ENCODE data around the gene SCN2A.
"Not testable (repeated sequence)": the region's sequence is repeated elsewhere in the genome, so short reads cannot be mapped to it uniquely, and the experiment has no call there.

Gene SCN2A

DNA sequence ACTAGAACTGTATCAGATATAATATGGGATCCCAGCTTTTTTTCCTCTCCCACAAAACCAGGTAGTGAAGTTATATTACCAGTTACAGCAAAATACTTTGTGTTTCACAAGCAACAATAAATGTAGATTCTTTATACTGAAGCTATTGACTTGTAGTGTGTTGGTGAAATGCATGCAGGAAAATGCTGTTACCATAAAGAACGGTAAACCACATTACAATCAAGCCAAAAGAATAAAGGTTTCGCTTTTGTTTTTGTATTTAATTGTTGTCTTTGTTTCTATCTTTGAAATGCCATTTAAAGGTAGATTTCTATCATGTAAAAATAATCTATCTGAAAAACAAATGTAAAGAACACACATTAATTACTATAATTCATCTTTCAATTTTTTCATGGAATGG, 152.6 kb downstream of the SCN2A start:
- H3K27me3 Mint-ChIP-seq: peaks cover 4% of the 10 kb centered on the region
- H3K4me1 Mint-ChIP-seq: peaks cover 6% of the 10 kb centered on the region
- H3K9me3 Mint-ChIP-seq: no peaks in the 10 kb centered on the region
- CTCF ChIA-PET: interaction anchor here (1.3 kb wide), 1 partner anchor 482 kb away, joined by 3 read pairs; no protein-coding TSS in a partner anchor
- H3K27ac Mint-ChIP-seq: no peak overlapping the region
- no peak overlapping the region for H3K4me3 Mint-ChIP-seq
- no peak for DNase-seq
- H3K36me3 Mint-ChIP-seq: no peaks in the 10 kb centered on the region

DNA sequence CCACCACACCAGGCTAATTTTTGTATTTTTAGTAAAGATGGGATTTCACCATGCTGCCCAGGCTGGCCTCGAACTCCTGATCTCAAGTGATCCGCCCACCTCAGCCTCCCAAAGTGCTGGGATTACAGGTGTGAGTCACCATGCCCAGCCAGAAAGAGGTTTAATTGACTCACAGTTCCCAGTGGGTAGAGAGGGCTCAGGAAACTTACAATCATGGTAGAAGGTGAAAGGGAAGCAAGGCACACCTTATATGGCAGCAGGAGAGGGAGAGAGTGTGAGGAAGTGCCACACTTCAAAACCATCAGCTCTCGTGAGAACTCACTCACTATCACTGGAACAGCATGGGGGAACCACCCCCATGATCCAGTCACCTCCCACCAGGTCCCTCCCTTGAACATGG, 159.4 kb downstream of the SCN2A start:
- H3K36me3 Mint-ChIP-seq, H3K4me1 Mint-ChIP-seq, H3K27ac Mint-ChIP-seq, CTCF ChIA-PET, H3K4me3 Mint-ChIP-seq, H3K9me3 Mint-ChIP-seq, DNase-seq: not testable (repeated sequence)
- peaks cover 11% of the 10 kb centered on the region for H3K27me3 Mint-ChIP-seq

DNA sequence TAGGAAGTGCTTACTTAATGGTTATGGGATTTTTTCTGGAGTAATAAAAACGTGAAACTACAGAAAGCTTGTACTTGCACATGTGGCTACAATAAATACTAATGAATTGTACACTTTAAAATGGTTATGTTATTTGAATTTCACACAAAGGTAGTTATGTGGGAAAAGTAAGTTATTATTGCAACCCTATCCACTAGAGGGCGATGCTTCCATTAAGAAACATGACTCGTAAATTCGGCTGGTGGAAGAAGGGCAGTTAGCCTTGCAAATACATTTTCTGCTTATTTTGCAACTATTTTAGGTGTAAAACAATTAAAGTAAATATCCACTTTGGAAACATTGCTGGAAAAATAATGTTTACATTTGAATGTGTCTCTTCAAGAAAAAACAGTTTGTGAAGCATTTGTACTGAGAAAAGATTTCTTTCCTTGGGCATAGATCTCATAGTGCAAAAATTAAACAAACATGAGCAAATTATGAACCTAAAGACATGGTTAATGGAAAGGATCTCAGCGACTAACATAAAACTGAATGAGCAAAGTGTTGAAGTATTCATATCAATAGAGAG, 162.2 kb downstream of the SCN2A start:
- no peak for DNase-seq
- Mint-ChIP-seq H3K36me3 (no peaks in the 10 kb centered on the region), H3K9me3 (no peaks in the 10 kb centered on the region), H3K27me3 (peaks cover 7% of the 10 kb centered on the region), H3K4me1 (no peaks in the 10 kb centered on the region), H3K27ac (no peak overlapping the region), H3K4me3 (no peak overlapping the region)
- CTCF ChIA-PET: interaction anchor here (0.9 to 4.3 kb wide), 5 partner anchors 9 to 473 kb away, joined by 3 to 39 read pairs (median 3); no protein-coding TSS in a partner anchor

GRCh38 chr2:165402162-165402561, 162.9 kb downstream of the SCN2A start:
- Mint-ChIP-seq H3K27ac (no peak overlapping the region), H3K4me1 (no peaks in the 10 kb centered on the region), H3K36me3 (no peaks in the 10 kb centered on the region), H3K27me3 (peaks cover 7% of the 10 kb centered on the region), H3K4me3 (no peak overlapping the region), H3K9me3 (no peaks in the 10 kb centered on the region)
- CTCF ChIA-PET: interaction anchor here (4.3 kb wide), 1 partner anchor 472 kb away, joined by 39 read pairs; no protein-coding TSS in a partner anchor
- no peak for DNase-seq

DNA sequence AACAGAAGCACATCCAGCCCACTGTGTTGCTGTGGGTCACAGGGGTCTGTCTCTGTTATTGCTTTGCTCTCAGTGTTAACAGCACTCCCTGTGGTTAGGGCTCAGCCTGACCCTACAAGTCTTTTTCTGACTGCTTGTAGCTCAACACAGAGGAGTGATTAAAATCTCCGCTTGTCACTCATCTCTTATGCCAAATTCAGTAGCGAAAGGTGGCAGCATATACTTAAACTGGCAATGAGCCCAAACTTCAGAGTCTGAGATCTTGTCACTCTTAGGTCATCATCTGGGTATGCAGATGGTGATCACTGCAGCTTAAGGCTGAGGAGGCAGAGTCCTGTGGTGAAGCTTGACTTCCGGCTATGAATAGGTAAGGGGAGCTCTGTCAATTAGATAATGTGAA, 167.0 kb downstream of the SCN2A start:
- H3K9me3 Mint-ChIP-seq: no peaks in the 10 kb centered on the region
- H3K4me3 Mint-ChIP-seq: no peak overlapping the region
- H3K4me1 Mint-ChIP-seq: no peaks in the 10 kb centered on the region
- no peak overlapping the region for H3K27ac Mint-ChIP-seq
- H3K27me3 Mint-ChIP-seq: peaks cover 14% of the 10 kb centered on the region
- no peak for DNase-seq
- CTCF ChIA-PET: interaction anchor here (1.3 kb wide), 1 partner anchor 468 kb away, joined by 4 read pairs; no protein-coding TSS in a partner anchor
- H3K36me3 Mint-ChIP-seq: no peaks in the 10 kb centered on the region

- H3K27ac Mint-ChIP-seq: no peak overlapping the region
- H3K36me3 Mint-ChIP-seq: no peaks in the 10 kb centered on the region
- H3K4me3 Mint-ChIP-seq: no peak overlapping the region
- DNase-seq: no peak
- H3K9me3 Mint-ChIP-seq: no peaks in the 10 kb centered on the region
- CTCF ChIA-PET: no interaction called here
- no peaks in the 10 kb centered on the region for H3K4me1 Mint-ChIP-seq
- peaks cover 14% of the 10 kb centered on the region for H3K27me3 Mint-ChIP-seq
Observed at GRCh38 chr2:165407466-165407865, 168.3 kb downstream of the SCN2A start.

DNA sequence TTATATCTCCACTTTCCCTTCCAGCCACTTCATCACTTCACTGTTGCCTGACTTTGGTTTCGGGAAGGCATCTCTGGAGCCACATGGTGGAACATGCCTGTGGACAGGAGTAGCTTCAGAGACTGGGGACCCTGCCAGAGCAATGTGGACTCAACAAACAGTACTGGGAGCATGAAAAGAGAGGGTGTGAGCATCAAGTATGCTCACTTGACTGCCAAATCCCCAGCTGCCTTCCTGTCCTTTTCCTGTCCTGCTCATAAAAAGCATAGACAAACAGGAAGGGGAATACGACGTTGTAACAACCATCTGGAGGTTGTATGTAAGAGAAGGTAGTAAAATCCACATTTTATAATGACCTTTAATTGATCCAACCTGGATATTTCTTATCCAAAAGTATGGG, 169.0 kb downstream of the SCN2A start:
- no peak for DNase-seq
- no peaks in the 10 kb centered on the region for H3K36me3 Mint-ChIP-seq
- H3K27ac Mint-ChIP-seq: no peak overlapping the region
- no peaks in the 10 kb centered on the region for H3K4me1 Mint-ChIP-seq
- CTCF ChIA-PET: no interaction called here
- H3K27me3 Mint-ChIP-seq: peaks cover 11% of the 10 kb centered on the region
- H3K9me3 Mint-ChIP-seq: no peaks in the 10 kb centered on the region
- no peak overlapping the region for H3K4me3 Mint-ChIP-seq

DNA sequence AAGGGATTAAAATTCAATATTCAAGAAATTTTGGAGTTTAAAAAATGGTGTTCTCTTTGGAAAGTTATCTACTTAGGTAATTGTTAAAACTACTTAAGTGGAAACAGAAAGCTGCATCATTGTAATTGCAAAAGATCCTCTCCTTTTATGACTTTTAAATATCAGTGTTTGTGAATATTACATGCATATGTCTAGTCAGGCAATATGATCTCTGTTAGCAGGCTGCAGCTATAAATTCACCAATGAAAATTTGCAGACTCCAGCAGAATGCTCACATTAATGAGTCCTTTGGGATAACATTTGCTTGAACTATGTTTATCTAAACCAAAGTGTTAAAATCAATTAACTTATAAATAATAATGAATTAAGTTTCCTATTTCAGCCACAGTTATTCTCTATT, 171.1 kb downstream of the SCN2A start:
- no peaks in the 10 kb centered on the region for H3K9me3 Mint-ChIP-seq

DNA sequence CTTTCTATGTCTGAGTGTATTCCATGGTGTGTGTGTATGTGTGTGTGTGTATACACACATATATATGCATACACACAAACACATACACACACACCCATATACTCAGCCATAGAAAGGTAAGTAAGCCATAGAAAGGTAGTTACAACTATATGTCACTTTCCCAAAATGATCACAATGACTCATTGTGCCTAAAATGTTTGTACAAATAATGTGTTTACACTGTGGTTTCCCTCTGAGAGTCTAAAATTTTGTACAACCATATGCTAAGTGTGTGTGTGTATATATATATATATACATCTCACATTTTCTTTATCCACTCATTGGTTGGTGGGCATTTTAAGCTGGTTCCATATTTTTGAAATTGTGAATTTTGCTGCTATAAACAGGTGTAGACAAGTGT, 175.0 kb downstream of the SCN2A start:
- CTCF ChIA-PET: no interaction called here
- no peak for DNase-seq
- Mint-ChIP-seq H3K4me1 (no peaks in the 10 kb centered on the region), H3K36me3 (no peaks in the 10 kb centered on the region), H3K9me3 (no peaks in the 10 kb centered on the region), H3K27ac (no peak overlapping the region), H3K4me3 (no peak overlapping the region), H3K27me3 (peaks cover 8% of the 10 kb centered on the region)

More for the DNA sequence above, 171.1 kb downstream of the SCN2A start:
- Mint-ChIP-seq H3K36me3 (no peaks in the 10 kb centered on the region), H3K4me3 (no peak overlapping the region), H3K4me1 (no peaks in the 10 kb centered on the region), H3K27me3 (peaks cover 11% of the 10 kb centered on the region), H3K27ac (no peak overlapping the region)
- CTCF ChIA-PET: interaction anchor here (1.2 kb wide), 1 partner anchor 13 kb away, joined by 3 read pairs; no protein-coding TSS in a partner anchor
- no peak for DNase-seq

- Mint-ChIP-seq H3K27me3 (no peaks in the 10 kb centered on the region), H3K4me3 (no peak overlapping the region), H3K27ac (no peak overlapping the region), H3K9me3 (no peaks in the 10 kb centered on the region), H3K4me1 (no peaks in the 10 kb centered on the region), H3K36me3 (no peaks in the 10 kb centered on the region)
- no peak for DNase-seq
- CTCF ChIA-PET: interaction anchor here (1.1 kb wide), 1 partner anchor 457 kb away, joined by 3 read pairs; no protein-coding TSS in a partner anchor
Observed at GRCh38 chr2:165417009-165417408, 177.8 kb downstream of the SCN2A start.

- DNase-seq: no peak
- peaks cover 5% of the 10 kb centered on the region for H3K9me3 Mint-ChIP-seq
- no peaks in the 10 kb centered on the region for H3K4me1 Mint-ChIP-seq
- H3K27me3 Mint-ChIP-seq: no peaks in the 10 kb centered on the region
- H3K27ac Mint-ChIP-seq: no peak overlapping the region
- H3K4me3 Mint-ChIP-seq: no peak overlapping the region
- H3K36me3 Mint-ChIP-seq: no peaks in the 10 kb centered on the region
- CTCF ChIA-PET: no interaction called here
Observed at GRCh38 chr2:165420231-165420630, 181.0 kb downstream of the SCN2A start.

DNA sequence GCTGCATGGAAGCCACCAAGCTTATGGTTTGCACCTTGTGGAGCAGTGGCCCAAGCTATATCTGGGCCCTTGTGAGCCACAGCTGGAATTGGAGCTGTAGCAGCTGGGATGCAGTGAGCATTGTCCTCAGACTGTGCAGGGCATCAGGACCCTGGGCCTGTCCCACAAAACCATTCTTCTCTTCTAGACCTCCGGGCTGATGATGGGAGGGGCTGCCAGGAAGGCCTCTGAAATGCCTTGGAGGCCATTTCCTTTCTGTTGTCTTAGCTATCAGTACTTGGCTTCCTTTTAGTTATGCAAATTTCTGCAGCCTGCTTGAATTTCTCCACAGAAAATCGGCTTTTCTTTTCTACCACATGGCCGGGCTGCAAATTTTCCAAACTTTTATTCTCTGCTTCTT, 183.9 kb downstream of the SCN2A start:
- Mint-ChIP-seq H3K4me1 (no peaks in the 10 kb centered on the region), H3K4me3 (no peak overlapping the region), H3K36me3 (no peaks in the 10 kb centered on the region), H3K27me3 (no peaks in the 10 kb centered on the region), H3K27ac (no peak overlapping the region), H3K9me3 (peaks cover 5% of the 10 kb centered on the region)
- CTCF ChIA-PET: interaction anchor here (0.5 kb wide), 1 partner anchor 13 kb away, joined by 3 read pairs; no protein-coding TSS in a partner anchor
- no peak for DNase-seq

DNA sequence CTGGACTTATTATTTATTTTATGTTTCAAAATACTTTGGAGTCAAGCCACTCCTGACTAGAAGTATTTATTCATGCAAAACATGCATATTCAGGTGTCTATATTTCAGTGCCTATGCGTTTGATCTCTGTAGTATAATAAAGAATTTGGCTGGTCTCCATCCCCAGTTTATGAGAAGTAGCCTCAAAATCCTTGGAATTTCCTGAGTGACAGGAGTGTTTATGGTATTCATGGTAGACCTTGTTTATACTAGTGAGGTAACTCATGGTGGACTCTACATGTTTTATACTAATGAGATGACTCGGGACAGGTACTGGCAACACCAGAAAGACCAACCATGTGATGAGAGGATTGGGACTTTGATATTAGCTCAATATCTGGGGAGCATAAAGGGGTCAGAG, 186.3 kb downstream of the SCN2A start:
- Mint-ChIP-seq H3K4me1 (no peaks in the 10 kb centered on the region), H3K36me3 (no peaks in the 10 kb centered on the region), H3K27ac (no peak overlapping the region), H3K9me3 (peaks cover 5% of the 10 kb centered on the region), H3K27me3 (no peaks in the 10 kb centered on the region), H3K4me3 (no peak overlapping the region)
- CTCF ChIA-PET: no interaction called here
- DNase-seq: no peak

DNA sequence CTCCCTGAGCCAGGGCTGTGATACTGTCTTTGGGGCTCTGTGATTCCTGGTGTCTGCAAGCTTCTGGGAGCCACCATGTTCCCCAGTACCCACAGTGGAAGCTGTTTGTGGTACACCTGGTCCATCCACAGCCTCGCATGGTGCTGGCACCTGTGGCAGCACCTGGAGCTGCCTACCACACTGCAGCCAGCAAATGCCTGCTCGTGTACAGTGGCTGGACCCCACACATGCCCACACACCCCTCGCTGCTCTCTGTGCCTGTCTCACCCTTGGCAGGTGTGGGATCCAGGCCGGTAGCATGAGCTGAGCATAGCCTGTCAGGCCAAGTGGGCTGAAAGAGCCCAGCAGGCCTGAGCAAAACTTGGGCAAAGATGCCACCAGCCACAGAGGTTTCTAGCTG, 188.5 kb downstream of the SCN2A start:
- CTCF ChIA-PET: no interaction called here
- Mint-ChIP-seq H3K4me1 (no peaks in the 10 kb centered on the region), H3K4me3 (no peak overlapping the region), H3K36me3 (no peaks in the 10 kb centered on the region), H3K27me3 (no peaks in the 10 kb centered on the region), H3K27ac (no peak overlapping the region), H3K9me3 (peaks cover 2% of the 10 kb centered on the region)
- DNase-seq: no peak

DNA sequence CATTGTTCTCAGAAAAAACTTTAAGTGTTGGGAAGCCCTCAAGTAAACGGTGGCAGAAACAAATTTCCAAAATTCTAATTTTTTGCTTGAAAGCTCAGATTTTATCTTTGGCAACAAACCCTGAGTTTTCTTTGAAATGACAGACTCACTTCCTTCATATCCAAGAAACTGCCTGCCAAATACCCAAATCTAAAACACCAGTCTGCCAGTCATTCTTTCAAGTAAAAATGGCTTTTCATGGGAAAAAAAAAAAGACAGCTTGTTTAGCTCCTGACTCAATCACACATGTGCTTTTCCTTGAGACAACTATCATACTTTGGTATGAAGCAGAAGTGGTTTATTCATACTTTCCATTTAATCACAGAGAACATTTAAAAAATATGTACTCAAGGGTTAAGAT, 189.7 kb downstream of the SCN2A start:
- H3K27me3 Mint-ChIP-seq: no peaks in the 10 kb centered on the region
- H3K27ac Mint-ChIP-seq: no peak overlapping the region
- no peaks in the 10 kb centered on the region for H3K4me1 Mint-ChIP-seq
- DNase-seq: no peak
- CTCF ChIA-PET: interaction anchor here (0.6 kb wide), 1 partner anchor 553 kb away, joined by 3 read pairs; no protein-coding TSS in a partner anchor
- no peaks in the 10 kb centered on the region for H3K9me3 Mint-ChIP-seq
- H3K4me3 Mint-ChIP-seq: no peak overlapping the region
- H3K36me3 Mint-ChIP-seq: no peaks in the 10 kb centered on the region
